Lower leg skin (tissue), 4 donors: ENCODE data around the gene GPR78. TPM values are rescaled to one million over a fixed set of nuclear protein-coding genes. Genes with fewer than 3 reads are reported as not detected.

ENCODE experiments used
- DNase-seq, 2 donors: peaks; one replicate each; pipeline ENCODE4 v3.0.0-alpha.2; 2019; ENCODE audit warnings: low spot score in 2 of 2
- H3K4me3 ChIP-seq: fragments of 200-600 bp; sonication (generic); 2 replicates; pipeline ENCODE4 v1.5.1; 2017; ENCODE audit warnings: mild to moderate bottlenecking, low read depth; ENCODE audit not compliant: poor library complexity, severe bottlenecking
- CTCF ChIP-seq, 3 donors: fragments of 450-650 bp; IDR thresholded peaks; one replicate each; pipeline ENCODE4 v1.5.1; 2016; ENCODE audit warnings: antibody characterized with exemption in 3 of 3, mild to moderate bottlenecking in 3 of 3, moderate library complexity in 2 of 3
- POLR2A ChIP-seq, 2 donors: fragments of 450-650 bp; IDR thresholded peaks; one replicate each; pipeline ENCODE4 v1.6.1; 2016 to 2017; ENCODE audit warnings: antibody characterized with exemption in 2 of 2, mild to moderate bottlenecking in 1 of 2, moderate library complexity in 1 of 2
- WGBS, 2 donors: methylation state at CpG; one replicate each; pipeline ENCODE4 v1.1.5; 2018; 5-methylcytosine and 5-hydroxymethylcytosine counted together
- intact Hi-C: fragments of 100-400 bp; cut with DNase I; formaldehyde crosslinking; loops from one replicate; pipeline ENCODE4 v1.15.0; 2023; ENCODE audit warnings: low total_unique reads
- total RNA-seq, 4 donors: library from RNA; depleted of rRNA; stranded (reverse); fragments of >200 nt; gene quantifications; one replicate each; pipeline ENCODE4 v1.1.0, GENCODE V29; 2016

Gene GPR78
- total RNA-seq, 4 donors from 2014 or later: not detected

- no peak for DNase-seq
- TF ChIP-seq CTCF (IDR thresholded peaks at IDR 0.05) (no peak), POLR2A (IDR thresholded peaks at IDR 0.05) (no peak)
- intact Hi-C loops: no loop called here
- H3K4me3 ChIP-seq: no peak overlapping the region
- WGBS, 2 donors: 75 to 77% methylated on average over 19 of the region's 19 CpGs
Observed at GRCh38 chr4:8598391-8599090, 18.3 kb downstream of the GPR78 start.

- intact Hi-C loops: no loop called here
- TF ChIP-seq POLR2A (IDR thresholded peaks at IDR 0.05): no peak
- TF ChIP-seq CTCF (IDR thresholded peaks at IDR 0.05): no peak
- no peak overlapping the region for H3K4me3 ChIP-seq
- no peak for DNase-seq
- 73 to 78% methylated on average over 5 to 8 of the region's 8 CpGs for WGBS, 2 donors
Observed at GRCh38 chr4:8599091-8599460, 18.9 kb downstream of the GPR78 start.

GRCh38 chr4:8599657-8600056, 19.5 kb downstream of the GPR78 start:
- no peak overlapping the region for H3K4me3 ChIP-seq
- TF ChIP-seq CTCF (IDR thresholded peaks at IDR 0.05) (no peak), POLR2A (IDR thresholded peaks at IDR 0.05) (no peak)
- DNase-seq: no peak
- intact Hi-C loops: no loop called here
- WGBS, 2 donors: 60 to 64% methylated on average over 9 of the region's 9 CpGs

- 85 to 89% methylated on average over 13 of the region's 13 CpGs for WGBS, 2 donors
- no peak for TF ChIP-seq CTCF (IDR thresholded peaks at IDR 0.05)
- TF ChIP-seq POLR2A (IDR thresholded peaks at IDR 0.05): no peak
Observed at GRCh38 chr4:8600266-8600665, 20.1 kb downstream of the GPR78 start.

GRCh38 chr4:8600686-8601085, 20.5 kb downstream of the GPR78 start:
- TF ChIP-seq CTCF (IDR thresholded peaks at IDR 0.05) (no peak), POLR2A (IDR thresholded peaks at IDR 0.05) (no peak)
- H3K4me3 ChIP-seq: no peak overlapping the region
- intact Hi-C loops: no loop called here
- no peak for DNase-seq
- WGBS, 2 donors: 79 to 90% methylated on average over 11 to 12 of the region's 12 CpGs

More at GRCh38 chr4:8600266-8600665, 20.1 kb downstream of the GPR78 start:
- no peak overlapping the region for H3K4me3 ChIP-seq
- no peak for DNase-seq
- intact Hi-C loops: no loop called here

GRCh38 chr4:8601086-8601485, 20.9 kb downstream of the GPR78 start:
- TF ChIP-seq POLR2A (IDR thresholded peaks at IDR 0.05) (no peak), CTCF (IDR thresholded peaks at IDR 0.05) (no peak)
- no peak overlapping the region for H3K4me3 ChIP-seq
- intact Hi-C loops: no loop called here
- 88 to 93% methylated on average over 19 to 23 of the region's 23 CpGs for WGBS, 2 donors
- no peak for DNase-seq
